ENCODE data around the gene TRAM2. TPM values are rescaled to one million over a fixed set of nuclear protein-coding genes. Genes with fewer than 3 reads are reported as not detected.

Gene TRAM2
- total RNA-seq, 1 experiment from 2014 or later, result 21.3 TPM

- DNase-seq (ENCODE audit: low read depth, low spot score) (peak; percentile 65), ATAC-seq (peak; percentile 83)
- H3K4me3 ChIP-seq (replicated peaks in 1 of 2; ENCODE audit: low read depth in 1 of 2, low read length in 2 of 2), result peak overlapping the region; percentile 74 to 89
- RAD21 ChIA-PET (ENCODE audit: low non-redundant PET in 1 of 2, low total read pairs in 2 of 2, uncharacterized antibody in 2 of 2, unreplicated experiment in 2 of 2), result no interaction called here
- no peaks in the 10 kb centered on the region for H3K27me3 ChIP-seq (ENCODE audit: insufficient read depth, low read length)
- no peaks in the 10 kb centered on the region for H3K9me3 ChIP-seq (ENCODE audit: control insufficient read depth in 1 of 2, insufficient read depth in 1 of 2, low read depth in 1 of 2, low read length in 2 of 2)
- POLR2A ChIA-PET, result interaction anchor here (0.8 to 1.0 kb wide), 2 partner anchors 72 to 75 kb away, joined by 4 to 5 read pairs; no protein-coding TSS in a partner anchor
- intact Hi-C loops (cut with micrococcal nuclease), result loop anchor here (2.0 to 5.0 kb wide), 2 partner anchors 72 to 159 kb away; no protein-coding TSS in a partner anchor
- peak overlapping the region; percentile 94 for H3K4me2 ChIP-seq (ENCODE audit: low read length)
- H2AFZ ChIP-seq (ENCODE audit: low read depth, low read length, poor library complexity, severe bottlenecking), result no peak overlapping the region
- H3K4me1 ChIP-seq (ENCODE audit: control insufficient read depth in 1 of 2, insufficient read depth in 2 of 2, low read length in 2 of 2), result peaks cover 11 to 34% of the 10 kb centered on the region in 2 experiments; a peak in 3 of 4 replicates
- peaks cover 46% of the 10 kb centered on the region for H3K79me2 ChIP-seq (ENCODE audit: insufficient read depth, low read length)
- H3K27ac ChIP-seq (ENCODE audit: low read depth, low read length), result peak overlapping the region; percentile 74
- no peaks in the 10 kb centered on the region for H3K9me2 ChIP-seq (ENCODE audit: insufficient read depth)
- no peaks in the 10 kb centered on the region for H3K36me3 ChIP-seq (ENCODE audit: control insufficient read depth in 1 of 2, insufficient read depth in 2 of 2, low read length in 2 of 2)
- BruUV-seq (replicated peaks), result no TSS peak
- H4K20me1 ChIP-seq (ENCODE audit: insufficient read depth), result no peaks in the 10 kb centered on the region
- peak overlapping the region; percentile 74 for H3K9ac ChIP-seq (ENCODE audit: low read length)
- CTCF ChIA-PET, result interaction anchor here (0.8 to 1.6 kb wide), 2 partner anchors 9 to 157 kb away, joined by 3 to 6 read pairs; no protein-coding TSS in a partner anchor
- TF ChIP-seq YY1 (IDR thresholded peaks at IDR 0.05; ENCODE audit: extremely low read depth, insufficient replicate concordance, low read depth, low read length), result no peak
- no peak for TF ChIP-seq SRF (IDR thresholded peaks at IDR 0.05; ENCODE audit: low read depth)
- no peak for TF ChIP-seq EZH2 (IDR thresholded peaks at IDR 0.05)
- no peak for TF ChIP-seq ELF1 (IDR thresholded peaks at IDR 0.05; ENCODE audit: borderline replicate concordance, low read depth)
- TF ChIP-seq SIN3A (IDR thresholded peaks at IDR 0.05; ENCODE audit: low read depth), result no peak
- TF ChIP-seq EGR1 (IDR thresholded peaks at IDR 0.05; ENCODE audit: low read depth), result no peak
- no peak for TF ChIP-seq CEBPB (IDR thresholded peaks at IDR 0.05; ENCODE audit: low read depth)
- TF ChIP-seq, protein P1, sequence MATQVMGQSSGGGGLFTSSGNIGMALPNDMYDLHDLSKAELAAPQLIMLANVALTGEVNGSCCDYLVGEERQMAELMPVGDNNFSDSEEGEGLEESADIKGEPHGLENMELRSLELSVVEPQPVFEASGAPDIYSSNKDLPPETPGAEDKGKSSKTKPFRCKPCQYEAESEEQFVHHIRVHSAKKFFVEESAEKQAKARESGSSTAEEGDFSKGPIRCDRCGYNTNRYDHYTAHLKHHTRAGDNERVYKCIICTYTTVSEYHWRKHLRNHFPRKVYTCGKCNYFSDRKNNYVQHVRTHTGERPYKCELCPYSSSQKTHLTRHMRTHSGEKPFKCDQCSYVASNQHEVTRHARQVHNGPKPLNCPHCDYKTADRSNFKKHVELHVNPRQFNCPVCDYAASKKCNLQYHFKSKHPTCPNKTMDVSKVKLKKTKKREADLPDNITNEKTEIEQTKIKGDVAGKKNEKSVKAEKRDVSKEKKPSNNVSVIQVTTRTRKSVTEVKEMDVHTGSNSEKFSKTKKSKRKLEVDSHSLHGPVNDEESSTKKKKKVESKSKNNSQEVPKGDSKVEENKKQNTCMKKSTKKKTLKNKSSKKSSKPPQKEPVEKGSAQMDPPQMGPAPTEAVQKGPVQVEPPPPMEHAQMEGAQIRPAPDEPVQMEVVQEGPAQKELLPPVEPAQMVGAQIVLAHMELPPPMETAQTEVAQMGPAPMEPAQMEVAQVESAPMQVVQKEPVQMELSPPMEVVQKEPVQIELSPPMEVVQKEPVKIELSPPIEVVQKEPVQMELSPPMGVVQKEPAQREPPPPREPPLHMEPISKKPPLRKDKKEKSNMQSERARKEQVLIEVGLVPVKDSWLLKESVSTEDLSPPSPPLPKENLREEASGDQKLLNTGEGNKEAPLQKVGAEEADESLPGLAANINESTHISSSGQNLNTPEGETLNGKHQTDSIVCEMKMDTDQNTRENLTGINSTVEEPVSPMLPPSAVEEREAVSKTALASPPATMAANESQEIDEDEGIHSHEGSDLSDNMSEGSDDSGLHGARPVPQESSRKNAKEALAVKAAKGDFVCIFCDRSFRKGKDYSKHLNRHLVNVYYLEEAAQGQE (IDR thresholded peaks at IDR 0.05; ENCODE audit: low read depth), result no peak
- TF ChIP-seq, protein P2, sequence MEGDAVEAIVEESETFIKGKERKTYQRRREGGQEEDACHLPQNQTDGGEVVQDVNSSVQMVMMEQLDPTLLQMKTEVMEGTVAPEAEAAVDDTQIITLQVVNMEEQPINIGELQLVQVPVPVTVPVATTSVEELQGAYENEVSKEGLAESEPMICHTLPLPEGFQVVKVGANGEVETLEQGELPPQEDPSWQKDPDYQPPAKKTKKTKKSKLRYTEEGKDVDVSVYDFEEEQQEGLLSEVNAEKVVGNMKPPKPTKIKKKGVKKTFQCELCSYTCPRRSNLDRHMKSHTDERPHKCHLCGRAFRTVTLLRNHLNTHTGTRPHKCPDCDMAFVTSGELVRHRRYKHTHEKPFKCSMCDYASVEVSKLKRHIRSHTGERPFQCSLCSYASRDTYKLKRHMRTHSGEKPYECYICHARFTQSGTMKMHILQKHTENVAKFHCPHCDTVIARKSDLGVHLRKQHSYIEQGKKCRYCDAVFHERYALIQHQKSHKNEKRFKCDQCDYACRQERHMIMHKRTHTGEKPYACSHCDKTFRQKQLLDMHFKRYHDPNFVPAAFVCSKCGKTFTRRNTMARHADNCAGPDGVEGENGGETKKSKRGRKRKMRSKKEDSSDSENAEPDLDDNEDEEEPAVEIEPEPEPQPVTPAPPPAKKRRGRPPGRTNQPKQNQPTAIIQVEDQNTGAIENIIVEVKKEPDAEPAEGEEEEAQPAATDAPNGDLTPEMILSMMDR (IDR thresholded peaks at IDR 0.05 in 2 of 3, conservative IDR thresholded peaks at IDR 0.05 in 1 of 3; ENCODE audit: borderline replicate concordance in 1 of 3, insufficient read depth in 1 of 3, low read depth in 2 of 3, low read length in 2 of 3), result peak; percentile 38 to 73 (median 72); a peak in 4 of 6 replicates
- no peak for TF ChIP-seq ATF3 (IDR thresholded peaks at IDR 0.05)
- TF ChIP-seq MAX (IDR thresholded peaks at IDR 0.05), result peak; percentile 68; the same call in 1 of the 2 replicates
- no peak for TF ChIP-seq POLR2AphosphoS5 (IDR thresholded peaks at IDR 0.05; ENCODE audit: low read depth, low read length)
- TF ChIP-seq, protein P3, sequence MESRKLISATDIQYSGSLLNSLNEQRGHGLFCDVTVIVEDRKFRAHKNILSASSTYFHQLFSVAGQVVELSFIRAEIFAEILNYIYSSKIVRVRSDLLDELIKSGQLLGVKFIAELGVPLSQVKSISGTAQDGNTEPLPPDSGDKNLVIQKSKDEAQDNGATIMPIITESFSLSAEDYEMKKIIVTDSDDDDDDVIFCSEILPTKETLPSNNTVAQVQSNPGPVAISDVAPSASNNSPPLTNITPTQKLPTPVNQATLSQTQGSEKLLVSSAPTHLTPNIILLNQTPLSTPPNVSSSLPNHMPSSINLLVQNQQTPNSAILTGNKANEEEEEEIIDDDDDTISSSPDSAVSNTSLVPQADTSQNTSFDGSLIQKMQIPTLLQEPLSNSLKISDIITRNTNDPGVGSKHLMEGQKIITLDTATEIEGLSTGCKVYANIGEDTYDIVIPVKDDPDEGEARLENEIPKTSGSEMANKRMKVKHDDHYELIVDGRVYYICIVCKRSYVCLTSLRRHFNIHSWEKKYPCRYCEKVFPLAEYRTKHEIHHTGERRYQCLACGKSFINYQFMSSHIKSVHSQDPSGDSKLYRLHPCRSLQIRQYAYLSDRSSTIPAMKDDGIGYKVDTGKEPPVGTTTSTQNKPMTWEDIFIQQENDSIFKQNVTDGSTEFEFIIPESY (IDR thresholded peaks at IDR 0.05; ENCODE audit: extremely low read depth, insufficient replicate concordance, low read length), result no peak
- no peak for TF ChIP-seq FOSL1 (IDR thresholded peaks at IDR 0.05; ENCODE audit: low read depth)
- no peak for TF ChIP-seq SP1 (IDR thresholded peaks at IDR 0.05; ENCODE audit: low read depth)
- TF ChIP-seq ZFX (IDR thresholded peaks at IDR 0.05), result no peak
- no peak for TF ChIP-seq ZNF274 (IDR thresholded peaks at IDR 0.05; ENCODE audit: low read depth, low read length)
- TF ChIP-seq POLR2A (IDR thresholded peaks at IDR 0.05; ENCODE audit: borderline replicate concordance, extremely low read depth, insufficient read depth, insufficient read length), result no peak
- TF ChIP-seq CBX3 (IDR thresholded peaks at IDR 0.05; ENCODE audit: low read depth), result no peak; the same call in 1 of the 2 replicates
- no peak for TF ChIP-seq EZH2phosphoT487 (IDR thresholded peaks at IDR 0.05; ENCODE audit: borderline replicate concordance)
These were observed 353 bp downstream of the TRAM2 start for GRCh38 chr6:52576392-52577021.
